GM23338 (cell line): ENCODE data around the gene BRDT. TPM values are rescaled to one million over a fixed set of nuclear protein-coding genes. Genes with fewer than 3 reads are reported as not detected.

Experiments used
- ATAC-seq: fragments of 200-7000 bp; cut with Tn5 transposase; 3 replicates; pipeline ENCODE4 v1.9.1; 2020
- DNase-seq: peaks from one replicate; pipeline ENCODE4 v3.0.0-alpha.2; 2015; ENCODE audit warnings: low spot score
- H2AFZ ChIP-seq: fragments of 200-600 bp; sonication (generic); 2 replicates; pipeline ENCODE4 v1.8.0; 2016; ENCODE audit warnings: antibody characterized with exemption, mild to moderate bottlenecking, moderate library complexity
- H3F3A ChIP-seq: fragments of 200-600 bp; sonication (generic); replicated peaks from 2 replicates; pipeline ENCODE4 v1.8.0; 2017; ENCODE audit warnings: antibody characterized with exemption, mixed run types, low read depth
- H3K27ac ChIP-seq: fragments of 200-600 bp; sonication (generic); 2 replicates; pipeline ENCODE4 v1.6.1; 2016; ENCODE audit warnings: low read depth
- H3K27me3 ChIP-seq: fragments of 200-600 bp; sonication (generic); 2 replicates; pipeline ENCODE4 v1.8.0; 2016; ENCODE audit warnings: mild to moderate bottlenecking, mixed run types, moderate library complexity; ENCODE audit not compliant: insufficient read depth
- H3K36me3 ChIP-seq: fragments of 200-600 bp; sonication (generic); 2 replicates; pipeline ENCODE4 v1.8.0; 2016; ENCODE audit warnings: mild to moderate bottlenecking; ENCODE audit not compliant: insufficient read depth
- H3K4me1 ChIP-seq: fragments of 200-600 bp; sonication (generic); 2 replicates; pipeline ENCODE4 v1.8.0; 2016; ENCODE audit warnings: mild to moderate bottlenecking, moderate library complexity; ENCODE audit not compliant: insufficient read depth
- H3K4me2 ChIP-seq: fragments of 200-600 bp; sonication (generic); 2 replicates; pipeline ENCODE4 v1.7.1; 2017; ENCODE audit warnings: mixed run types
- H3K4me3 ChIP-seq: fragments of 200-600 bp; sonication (generic); 2 replicates; pipeline ENCODE4 v1.6.1; 2016; ENCODE audit warnings: mixed run types
- H3K79me2 ChIP-seq: fragments of 200-600 bp; sonication (generic); replicated peaks from 2 replicates; pipeline ENCODE4 v1.8.0; 2017; ENCODE audit warnings: mild to moderate bottlenecking; ENCODE audit not compliant: insufficient read depth
- H3K9me2 ChIP-seq: fragments of 200-600 bp; sonication (generic); 2 replicates; pipeline ENCODE4 v1.8.0; 2017; ENCODE audit not compliant: insufficient read depth
- H4K20me1 ChIP-seq: fragments of 200-600 bp; sonication (generic); replicated peaks from 2 replicates; pipeline ENCODE4 v1.8.0; 2017; ENCODE audit warnings: mild to moderate bottlenecking; ENCODE audit not compliant: insufficient read depth
- H3K27ac Mint-ChIP-seq: 2 replicates; pipeline ENCODE4 v1.8.0; 2020; ENCODE audit warnings: inconsistent platforms, mild to moderate bottlenecking, moderate library complexity, mixed read lengths
- H3K27me3 Mint-ChIP-seq: 3 replicates; pipeline ENCODE4 v1.8.0; 2022; ENCODE audit warnings: low read depth, mild to moderate bottlenecking, moderate library complexity, mixed read lengths, inconsistent platforms; ENCODE audit not compliant: insufficient read depth, poor library complexity
- H3K36me3 Mint-ChIP-seq: 3 replicates; pipeline ENCODE4 v1.8.0; 2021; ENCODE audit warnings: low read depth, mild to moderate bottlenecking, inconsistent platforms, moderate library complexity, mixed read lengths
- H3K4me1 Mint-ChIP-seq: 3 replicates; pipeline ENCODE4 v1.8.0; 2020; ENCODE audit warnings: mild to moderate bottlenecking, inconsistent platforms, mixed read lengths
- H3K4me3 Mint-ChIP-seq: 3 replicates; pipeline ENCODE4 v1.8.0; 2021; ENCODE audit warnings: moderate library complexity, mild to moderate bottlenecking, inconsistent platforms, mixed read lengths
- H3K9me3 Mint-ChIP-seq: 3 replicates; pipeline ENCODE4 v1.8.0; 2020; ENCODE audit warnings: moderate library complexity, mild to moderate bottlenecking, inconsistent platforms, mixed read lengths
- CREB1 ChIP-seq: fragments of 250-450 bp; sonication (Bioruptor Pico); IDR thresholded peaks from 2 replicates; pipeline ENCODE4 v1.5.0; 2020; ENCODE audit warnings: low read depth, mild to moderate bottlenecking, moderate library complexity
- CTCF ChIP-seq, 2 experiments: fragments of 200-600 bp in 1 of 2; sonication (generic) in 1 of 2; conservative IDR thresholded peaks; 2 replicates each; pipeline versions ENCODE4 v1.5.1 to v1.6.1; 2016 to 2017; ENCODE audit warnings: antibody characterized with exemption in 2 of 2, low read depth in 2 of 2, mild to moderate bottlenecking in 2 of 2, moderate library complexity in 1 of 2
- EZH2 ChIP-seq: fragments of 200-600 bp; sonication (generic); IDR thresholded peaks from one replicate; pipeline ENCODE4 v1.8.0; 2017; ENCODE audit warnings: antibody characterized with exemption, mild to moderate bottlenecking, low read depth; ENCODE audit not compliant: unreplicated experiment
- JUNB ChIP-seq: IDR thresholded peaks from one replicate; pipeline ENCODE4 v1.6.1; 2016; ENCODE audit warnings: antibody characterized with exemption; ENCODE audit not compliant: unreplicated experiment
- POLR2AphosphoS5 ChIP-seq: IDR thresholded peaks from 2 replicates; pipeline ENCODE4 v1.6.1; 2016; ENCODE audit warnings: antibody characterized with exemption, low read depth
- REST ChIP-seq: IDR thresholded peaks from one replicate; pipeline ENCODE4 v1.6.1; 2018; ENCODE audit warnings: antibody characterized with exemption; ENCODE audit not compliant: unreplicated experiment
- ZNF462 ChIP-seq: fragments of 250-450 bp; sonication (Bioruptor Pico); IDR thresholded peaks from 2 replicates; pipeline ENCODE4 v1.5.0; 2020; ENCODE audit warnings: mild to moderate bottlenecking, moderate library complexity
- polyA plus RNA-seq: library from polyadenylated mRNA; unstranded; fragments of >200 nt; fragmentation: Nextera tagmentation; extraction: Ambion mirVana; gene quantifications from 2 replicates; pipeline ENCODE4 v1.2.1, GENCODE V29; 2016
- total RNA-seq: library from RNA; depleted of rRNA; stranded (reverse); fragments of >200 nt; shearing (Covaris generic); gene quantifications from 2 replicates; pipeline ENCODE4 v1.2.3, GENCODE V29; 2014

Gene BRDT
- total and polyA plus RNA-seq, 2 experiments from 2014 or later: 0.58 to 0.80 TPM

- TF ChIP-seq CTCF (conservative IDR thresholded peaks at IDR 0.05; ENCODE audit: low read depth in 2 of 2) (no peak), JUNB (no peak), ZNF462 (no peak), POLR2AphosphoS5 (no peak)
These were observed 1.1 kb upstream of the BRDT start (continued) for GRCh38 chr1:91948097-91948496.

GRCh38 chr1:91948501-91949355, 473 bp upstream of the BRDT start:
- no peaks in the 10 kb centered on the region for H3K27me3 ChIP-seq
- H3K9me2 ChIP-seq: no peaks in the 10 kb centered on the region
- peaks cover under 1% of the 10 kb centered on the region; the same call in 1 of the 2 replicates for H3K4me1 ChIP-seq
- H3K27me3 Mint-ChIP-seq: peaks cover 3% of the 10 kb centered on the region
- H3K27ac ChIP-seq: no peak overlapping the region
- ATAC-seq (peak; percentile 43; the same call in 2 of the 3 replicates), DNase-seq (peak; percentile 17)
- no peak overlapping the region for H3K27ac Mint-ChIP-seq
- peak overlapping the region; percentile 95 for H2AFZ ChIP-seq
- H3K9me3 Mint-ChIP-seq: no peaks in the 10 kb centered on the region
- peaks cover 7% of the 10 kb centered on the region for H3K4me1 Mint-ChIP-seq
- H3K4me3 Mint-ChIP-seq: no peak overlapping the region
- no peaks in the 10 kb centered on the region for H3K36me3 ChIP-seq
- H3K4me3 ChIP-seq: no peak overlapping the region
- no peaks in the 10 kb centered on the region for H4K20me1 ChIP-seq
- H3K36me3 Mint-ChIP-seq: no peaks in the 10 kb centered on the region; the same call in 2 of the 3 replicates
- no peak overlapping the region for H3K4me2 ChIP-seq
- H3F3A ChIP-seq: no peaks in the 10 kb centered on the region
- no peaks in the 10 kb centered on the region for H3K79me2 ChIP-seq
- TF ChIP-seq REST (no peak), CTCF (conservative IDR thresholded peaks at IDR 0.05; ENCODE audit: low read depth in 2 of 2) (no peak), CREB1 (CRISPR knock-in tag) (no peak), JUNB (no peak), EZH2 (no peak), POLR2AphosphoS5 (no peak)
